ENCODE data around the gene FAM168A. TPM values are rescaled to one million over a fixed set of nuclear protein-coding genes. Genes with fewer than 3 reads are reported as not detected.

Gene FAM168A
- total and polyA plus RNA-seq, 3 donors from 2014 or later = 20.1 to 30.2 (median 29.8) TPM

DNA sequence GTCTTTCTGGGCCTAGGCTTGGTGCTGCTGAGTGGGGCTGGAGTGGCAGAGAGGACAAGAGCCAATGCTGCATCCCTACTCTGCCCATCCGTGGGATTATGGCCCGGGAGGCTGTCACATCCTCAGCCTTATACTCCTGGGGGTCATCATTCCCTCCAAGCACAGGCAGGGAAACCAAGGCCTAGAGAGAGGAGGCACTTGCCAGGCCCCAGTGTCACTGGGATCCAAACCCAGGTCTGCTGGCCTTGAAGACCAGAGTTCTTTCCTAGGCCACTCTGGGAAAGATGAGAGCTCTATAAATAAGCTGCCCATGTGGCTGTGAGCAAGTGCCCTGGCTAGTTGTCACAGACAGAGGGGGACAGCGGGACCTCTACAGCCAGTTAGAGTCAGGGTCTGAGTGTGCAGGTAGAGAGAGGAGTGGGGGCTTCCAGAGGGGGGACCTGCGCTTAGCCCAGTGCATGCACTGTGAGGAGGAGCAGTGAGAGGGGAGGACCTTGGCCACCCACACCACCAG, 217.0 kb downstream of the FAM168A start:
- Histone ChIP-seq H3K9me3 (no peaks in the 10 kb centered on the region), H3K4me3 (no peak overlapping the region), H3K27ac (no peak overlapping the region), H3K4me1 (peaks cover 14% of the 10 kb centered on the region), H3K27me3 (no peaks in the 10 kb centered on the region), H3K36me3 (ENCODE audit: low read depth, missing control alignments) (no peaks in the 10 kb centered on the region)
- TF ChIP-seq POLR2A (IDR thresholded peaks at IDR 0.05) = no peak
- TF ChIP-seq, protein P1, sequence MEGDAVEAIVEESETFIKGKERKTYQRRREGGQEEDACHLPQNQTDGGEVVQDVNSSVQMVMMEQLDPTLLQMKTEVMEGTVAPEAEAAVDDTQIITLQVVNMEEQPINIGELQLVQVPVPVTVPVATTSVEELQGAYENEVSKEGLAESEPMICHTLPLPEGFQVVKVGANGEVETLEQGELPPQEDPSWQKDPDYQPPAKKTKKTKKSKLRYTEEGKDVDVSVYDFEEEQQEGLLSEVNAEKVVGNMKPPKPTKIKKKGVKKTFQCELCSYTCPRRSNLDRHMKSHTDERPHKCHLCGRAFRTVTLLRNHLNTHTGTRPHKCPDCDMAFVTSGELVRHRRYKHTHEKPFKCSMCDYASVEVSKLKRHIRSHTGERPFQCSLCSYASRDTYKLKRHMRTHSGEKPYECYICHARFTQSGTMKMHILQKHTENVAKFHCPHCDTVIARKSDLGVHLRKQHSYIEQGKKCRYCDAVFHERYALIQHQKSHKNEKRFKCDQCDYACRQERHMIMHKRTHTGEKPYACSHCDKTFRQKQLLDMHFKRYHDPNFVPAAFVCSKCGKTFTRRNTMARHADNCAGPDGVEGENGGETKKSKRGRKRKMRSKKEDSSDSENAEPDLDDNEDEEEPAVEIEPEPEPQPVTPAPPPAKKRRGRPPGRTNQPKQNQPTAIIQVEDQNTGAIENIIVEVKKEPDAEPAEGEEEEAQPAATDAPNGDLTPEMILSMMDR (IDR thresholded peaks at IDR 0.05) = no peak
- DNase-seq = no peak
- WGBS, 2 donors = 86 to 94% methylated on average over 3 to 4 of the region's 4 CpGs
- intact Hi-C loops (cut with DNase I; ENCODE audit: low total_unique reads) = no loop called here

DNA sequence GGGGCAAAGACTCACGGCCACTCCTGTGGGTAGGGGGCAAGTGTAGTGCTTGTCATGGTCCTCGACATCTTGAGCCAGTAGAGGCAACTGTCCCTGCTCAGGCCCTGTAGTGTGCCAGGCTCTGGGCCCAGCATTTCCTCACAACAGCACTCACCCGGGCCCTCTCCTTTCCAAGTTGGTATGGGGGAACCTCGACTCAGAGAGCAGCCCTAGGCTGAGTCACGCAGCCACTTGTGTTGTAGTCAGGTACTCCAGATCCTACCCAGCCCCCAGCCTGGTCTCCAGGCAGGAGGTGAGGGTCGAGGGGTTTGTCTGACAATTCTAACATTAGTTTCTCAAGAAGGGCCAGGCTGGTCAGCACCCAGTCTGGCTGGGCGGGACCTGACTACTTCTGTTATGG, 217.6 kb downstream of the FAM168A start:
- Histone ChIP-seq H3K4me1 (peaks cover 14% of the 10 kb centered on the region), H3K36me3 (ENCODE audit: low read depth, missing control alignments) (no peaks in the 10 kb centered on the region), H3K4me3 (no peak overlapping the region), H3K9me3 (no peaks in the 10 kb centered on the region), H3K27ac (no peak overlapping the region), H3K27me3 (no peaks in the 10 kb centered on the region)
- DNase-seq = no peak
- TF ChIP-seq POLR2A (IDR thresholded peaks at IDR 0.05) = no peak
- TF ChIP-seq, protein P1 (IDR thresholded peaks at IDR 0.05) = no peak
- WGBS, 2 donors = 84 to 92% methylated on average over 3 to 7 of the region's 7 CpGs
- intact Hi-C loops (cut with DNase I; ENCODE audit: low total_unique reads) = no loop called here

DNA sequence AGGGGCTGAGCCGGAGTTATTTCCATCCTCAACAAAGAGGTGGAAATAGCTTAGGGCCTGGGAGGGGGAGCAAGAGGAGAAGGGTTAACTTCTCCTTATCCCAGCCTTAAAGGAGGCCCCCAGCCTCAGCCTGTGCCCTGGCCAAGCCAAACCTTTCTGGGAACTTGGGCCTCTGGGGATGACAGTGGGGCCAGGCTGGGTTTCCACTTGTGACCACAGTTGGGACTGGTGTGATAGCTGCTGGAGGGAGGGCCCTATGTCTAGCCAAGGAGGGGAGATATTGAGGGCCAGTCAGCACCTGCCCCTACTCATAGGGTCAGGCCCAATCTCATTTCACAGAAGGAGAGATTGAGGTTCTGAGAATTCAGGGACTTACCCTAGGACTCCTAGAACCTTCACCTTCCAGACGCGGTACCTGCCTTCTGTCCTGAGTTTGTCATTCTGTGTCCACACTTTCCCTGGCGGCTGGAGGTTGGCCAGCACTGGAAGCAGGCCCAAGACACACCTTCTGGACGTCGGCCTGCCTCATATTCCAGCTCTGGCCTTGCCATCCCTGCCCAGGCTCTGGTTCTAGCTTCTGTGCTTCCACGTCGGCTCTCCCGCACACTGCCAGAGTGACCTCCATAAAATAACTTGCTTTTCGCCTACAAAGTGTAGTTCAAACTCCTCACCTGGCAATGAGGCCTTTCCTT, 218.6 kb downstream of the FAM168A start:
- H3K27me3 ChIP-seq = no peaks in the 10 kb centered on the region
- H3K36me3 ChIP-seq (ENCODE audit: low read depth, missing control alignments) = no peaks in the 10 kb centered on the region
- H3K9me3 ChIP-seq = no peaks in the 10 kb centered on the region
- TF ChIP-seq POLR2A (IDR thresholded peaks at IDR 0.05) = no peak
- TF ChIP-seq, protein P1 (IDR thresholded peaks at IDR 0.05) = no peak
- 89 to 92% methylated on average over 10 of the region's 10 CpGs for WGBS, 2 donors
- no peak for DNase-seq
- H3K4me1 ChIP-seq = peaks cover 14% of the 10 kb centered on the region
- no peak overlapping the region for H3K27ac ChIP-seq
- intact Hi-C loops (cut with DNase I; ENCODE audit: low total_unique reads) = loop anchor here (10.0 kb wide), 1 partner anchor 75 kb away; the partner anchor contains the start of gene ARHGEF17
- H3K4me3 ChIP-seq = no peak overlapping the region

DNA sequence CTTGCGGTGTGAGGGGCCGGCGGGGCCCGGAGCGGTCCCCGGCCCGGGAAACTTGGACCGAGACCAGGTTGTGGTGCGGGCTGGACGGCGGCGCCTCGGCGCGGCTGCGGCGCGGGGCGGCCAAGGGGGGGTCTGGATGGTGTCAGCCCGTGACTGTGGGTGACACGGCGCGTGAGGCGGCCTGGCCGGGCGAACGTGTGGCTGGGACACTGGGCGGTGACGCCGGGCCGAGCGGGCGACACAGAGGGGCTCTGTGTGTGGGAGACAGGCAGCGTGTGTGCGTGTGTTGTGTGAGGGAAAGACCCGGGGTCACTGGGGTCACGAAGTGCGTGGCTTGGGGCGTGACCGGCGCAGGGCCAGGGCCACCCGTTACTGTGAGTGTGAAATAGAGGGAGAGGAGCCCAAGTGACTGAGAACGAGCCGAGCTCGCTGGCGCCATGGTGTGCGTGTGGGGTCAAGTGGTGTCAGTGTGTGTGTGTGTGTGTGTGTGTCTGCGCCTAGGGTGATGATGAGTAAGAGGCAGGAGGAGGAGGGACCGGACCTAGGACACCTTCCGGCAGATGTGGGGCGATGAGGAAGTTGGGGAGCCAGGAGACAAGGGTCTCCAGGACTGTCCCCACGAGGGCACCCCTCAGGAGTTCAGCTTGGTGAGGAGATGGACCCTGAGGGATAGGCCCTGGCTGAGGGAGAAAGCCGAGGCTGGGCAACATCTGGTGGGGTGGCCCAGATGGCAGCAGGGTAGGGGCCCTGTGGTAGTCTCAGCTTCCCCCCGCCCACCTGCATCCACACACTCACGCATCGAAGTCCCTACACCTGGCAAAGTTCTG, 220.9 kb downstream of the FAM168A start:
- WGBS, 2 donors = 10 to 22% methylated on average over 7 to 45 of the region's 56 CpGs
- intact Hi-C loops (cut with DNase I; ENCODE audit: low total_unique reads) = loop anchor here (10.0 kb wide), 1 partner anchor 72 kb away; the partner anchor contains the start of gene ARHGEF17
- Histone ChIP-seq H3K27ac (peak overlapping the region; percentile 29 to 85), H3K4me1 (no peaks in the 10 kb centered on the region), H3K9me3 (no peaks in the 10 kb centered on the region), H3K4me3 (peak overlapping the region; percentile 69 to 74), H3K27me3 (no peaks in the 10 kb centered on the region), H3K36me3 (ENCODE audit: low read depth, missing control alignments) (no peaks in the 10 kb centered on the region)
- TF ChIP-seq POLR2A (IDR thresholded peaks at IDR 0.05) = no peak
- TF ChIP-seq, protein P1 (IDR thresholded peaks at IDR 0.05) = no peak
- DNase-seq = peak; percentile 55
